Measurements from ENCODE around the gene COL4A5.
"Not testable (repeated sequence)": the region's sequence is repeated elsewhere in the genome, so short reads cannot be mapped to it uniquely, and the experiment has no call there.

COL4A5 gene

GRCh38 chrX:108456971-108457477 is 17.4 kb downstream of the COL4A5 start:
- DNase-seq = no peak

GRCh38 chrX:108464604-108465003 is 25.0 kb downstream of the COL4A5 start:
- DNase-seq = no peak

- no peak for DNase-seq
These were observed 28.8 kb downstream of the COL4A5 start for GRCh38 chrX:108468486-108468885.

- no peak for DNase-seq
These were observed 34.3 kb downstream of the COL4A5 start for GRCh38 chrX:108473979-108474378.

- DNase-seq = not testable (repeated sequence)
These were observed 41.9 kb downstream of the COL4A5 start for GRCh38 chrX:108481528-108481927.

GRCh38 chrX:108484251-108484650 is 44.6 kb downstream of the COL4A5 start:
- DNase-seq = no peak

GRCh38 chrX:108485960-108486359 is 46.3 kb downstream of the COL4A5 start:
- DNase-seq = no peak

GRCh38 chrX:108494406-108495090 is 54.9 kb downstream of the COL4A5 start:
- no peak for DNase-seq

- no peak for DNase-seq
These were observed 72.1 kb downstream of the COL4A5 start for GRCh38 chrX:108511721-108512120.

GRCh38 chrX:108516184-108516583 is 76.5 kb downstream of the COL4A5 start:
- no peak for DNase-seq

- DNase-seq = no peak
These were observed 88.1 kb downstream of the COL4A5 start for GRCh38 chrX:108527724-108528123.

GRCh38 chrX:108537005-108537404 is 97.4 kb downstream of the COL4A5 start:
- DNase-seq = no peak

- DNase-seq = no peak
These were observed 101.6 kb downstream of the COL4A5 start for GRCh38 chrX:108541286-108541685.

GRCh38 chrX:108557580-108557979 is 117.9 kb downstream of the COL4A5 start:
- no peak for DNase-seq

GRCh38 chrX:108558217-108558616 is 118.6 kb downstream of the COL4A5 start:
- no peak for DNase-seq

GRCh38 chrX:108573136-108573535 is 133.5 kb downstream of the COL4A5 start:
- DNase-seq = no peak

- no peak for DNase-seq
These were observed 142.5 kb downstream of the COL4A5 start for GRCh38 chrX:108582151-108582550.

GRCh38 chrX:108584617-108585211 is 145.1 kb downstream of the COL4A5 start:
- DNase-seq = no peak

- DNase-seq = no peak
These were observed 150.9 kb downstream of the COL4A5 start for GRCh38 chrX:108590496-108590895.

GRCh38 chrX:108601276-108601675 is 161.6 kb downstream of the COL4A5 start:
- no peak for DNase-seq

- DNase-seq = no peak
These were observed 170.5 kb downstream of the COL4A5 start for GRCh38 chrX:108610141-108610540.

GRCh38 chrX:108614616-108615015 is 175.0 kb downstream of the COL4A5 start:
- DNase-seq = no peak

- no peak for DNase-seq
These were observed 201.2 kb downstream of the COL4A5 start for GRCh38 chrX:108640817-108641216.

GRCh38 chrX:108641589-108642272 is 202.1 kb downstream of the COL4A5 start:
- DNase-seq = no peak

Measured in stimulated activated naive CD4-positive, alpha-beta T cell treated with Interleukin-2 at 50 U/mL for 16 hours (primary cell).